Karpas-422 (cell line): Measurements from ENCODE around the gene ILDR1. TPM values are rescaled to one million over a fixed set of nuclear protein-coding genes. Genes with fewer than 3 reads are reported as not detected.
"Not testable (repeated sequence)": the region's sequence is repeated elsewhere in the genome, so short reads cannot be mapped to it uniquely, and the experiment has no call there.

Source experiments
- DNase-seq: peaks from one replicate; pipeline ENCODE4 v3.0.0-alpha.2; 2015
- H2AFZ ChIP-seq: fragments of 200-600 bp; sonication (generic); 2 replicates; pipeline ENCODE4 v1.6.1; 2014; ENCODE audit warnings: antibody characterized with exemption, low read length, mixed read lengths
- H3K27ac ChIP-seq: fragments of 200-600 bp; sonication (generic); 2 replicates; pipeline ENCODE4 v1.5.1; 2014; ENCODE audit warnings: mild to moderate bottlenecking, low read length, moderate library complexity
- H3K27me3 ChIP-seq: fragments of 200-600 bp; sonication (generic); 2 replicates; pipeline ENCODE4 v1.6.1; 2014; ENCODE audit warnings: low read length, mixed read lengths
- H3K36me3 ChIP-seq: fragments of 200-600 bp; sonication (generic); 2 replicates; pipeline ENCODE4 v1.6.1; 2014; ENCODE audit warnings: low read length, mixed read lengths; ENCODE audit not compliant: insufficient read depth
- H3K4me1 ChIP-seq: fragments of 200-600 bp; sonication (generic); 2 replicates; pipeline ENCODE4 v1.6.1; 2014; ENCODE audit warnings: mild to moderate bottlenecking, low read length, mixed read lengths
- H3K4me2 ChIP-seq: fragments of 200-600 bp; sonication (generic); 2 replicates; pipeline ENCODE4 v1.6.1; 2014; ENCODE audit warnings: low read length, low read depth, mild to moderate bottlenecking; ENCODE audit not compliant: poor library complexity, severe bottlenecking
- H3K4me3 ChIP-seq: fragments of 200-600 bp; sonication (generic); 2 replicates; pipeline ENCODE4 v1.5.1; 2014; ENCODE audit warnings: mild to moderate bottlenecking, antibody characterized with exemption, low read length, mixed read lengths
- H3K79me2 ChIP-seq: fragments of 200-600 bp; sonication (generic); 2 replicates; pipeline ENCODE4 v1.6.1; 2014; ENCODE audit warnings: mild to moderate bottlenecking, low read length, mixed read lengths
- H3K9ac ChIP-seq: fragments of 200-600 bp; sonication (generic); 2 replicates; pipeline ENCODE4 v1.6.0; 2014; ENCODE audit warnings: low read length
- H3K9me2 ChIP-seq: fragments of 200-600 bp; sonication (generic), shearing (Covaris generic); replicated peaks from 2 replicates; pipeline ENCODE4 v1.6.0; 2014; ENCODE audit warnings: mild to moderate bottlenecking, low read length, moderate library complexity; ENCODE audit not compliant: insufficient read depth
- H3K9me3 ChIP-seq: fragments of 300-700, 200-600 bp; sonication (generic); 2 replicates; pipeline ENCODE4 v1.6.1; 2014; ENCODE audit warnings: low read length, mixed read lengths
- H4K20me1 ChIP-seq: fragments of 200-600 bp; sonication (generic); 2 replicates; pipeline ENCODE4 v1.6.1; 2014; ENCODE audit warnings: mild to moderate bottlenecking, antibody characterized with exemption, low read length, low read depth; ENCODE audit not compliant: insufficient read depth
- small RNA-seq: library from RNA; depleted of rRNA; stranded (forward); fragments of <200 nt; gene quantifications from one replicate; pipeline ENCODE3, GENCODE V24; 2014
- total RNA-seq: library from RNA; depleted of rRNA; stranded (reverse); fragments of >200 nt; shearing (Covaris generic); gene quantifications from 2 replicates; pipeline ENCODE4 v1.2.3, GENCODE V29; 2014; ENCODE audit warnings: low replicate concordance; rRNA removed

The ILDR1 gene
- total RNA-seq, 1 experiment from 2014 or later, result 0.52 TPM

DNA sequence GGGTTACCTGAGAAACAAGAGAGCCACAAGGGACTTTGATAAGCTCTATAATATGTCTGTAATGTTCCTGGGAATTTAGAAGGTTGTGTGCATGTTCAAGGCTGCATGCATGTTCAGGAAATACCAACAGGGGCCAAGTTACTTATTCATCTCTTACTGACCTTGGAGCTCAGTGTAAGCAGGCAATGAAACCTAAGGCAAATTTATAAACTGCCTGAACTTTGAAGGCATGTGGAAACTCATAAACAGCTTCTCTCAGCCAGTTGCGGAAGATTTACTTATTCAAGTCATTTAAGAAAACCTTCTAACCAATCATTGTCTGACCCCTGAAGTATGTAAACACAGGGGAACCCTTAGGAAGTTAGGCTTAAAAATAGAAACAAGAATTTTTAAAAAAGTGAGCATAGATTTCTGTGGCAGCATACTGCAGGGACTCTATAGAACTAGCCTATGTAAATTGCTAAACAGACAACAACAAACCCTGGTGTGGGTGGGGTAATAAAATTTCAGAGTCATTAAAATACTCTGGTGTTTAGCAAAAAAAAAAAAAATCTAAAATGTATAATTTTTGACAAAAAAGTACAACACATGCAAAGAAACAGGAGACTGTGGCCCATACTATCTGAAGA is 70.6 kb downstream of the ILDR1 start:
- Histone ChIP-seq H4K20me1 (no peaks in the 10 kb centered on the region), H3K9ac (no peak overlapping the region), H3K4me3 (no peak overlapping the region), H3K79me2 (no peaks in the 10 kb centered on the region), H3K4me2 (no peak overlapping the region), H3K27me3 (no peaks in the 10 kb centered on the region), H2AFZ (no peak overlapping the region), H3K4me1 (no peaks in the 10 kb centered on the region), H3K9me2 (no peaks in the 10 kb centered on the region), H3K36me3 (peaks cover 20% of the 10 kb centered on the region; the same call in 1 of the 2 replicates), H3K27ac (no peak overlapping the region), H3K9me3 (no peaks in the 10 kb centered on the region)
- no peak for DNase-seq

DNA sequence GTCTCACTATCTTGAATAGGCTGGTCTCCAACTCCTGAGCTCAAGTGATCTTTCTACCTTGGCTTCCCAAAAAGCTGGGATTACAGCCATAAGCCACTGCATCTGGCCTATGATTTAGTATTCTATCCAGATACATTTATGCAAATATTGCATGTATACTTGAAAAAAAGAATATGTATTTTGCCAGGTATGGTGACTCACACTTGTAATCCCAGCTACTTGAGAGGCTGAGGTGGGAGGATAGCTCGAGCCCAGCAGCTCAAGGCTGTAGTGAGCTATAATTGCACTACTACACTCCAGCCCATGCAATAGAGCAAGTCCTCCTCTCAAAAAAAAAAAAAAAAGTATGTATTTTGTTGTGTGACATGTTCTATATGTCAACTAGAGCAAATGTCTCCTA is 73.4 kb downstream of the ILDR1 start:
- Histone ChIP-seq H3K4me2 (no peak overlapping the region), H3K79me2 (no peaks in the 10 kb centered on the region), H4K20me1 (no peaks in the 10 kb centered on the region), H3K9me2 (no peaks in the 10 kb centered on the region), H3K27ac (no peak overlapping the region), H3K4me3 (no peak overlapping the region), H2AFZ (no peak overlapping the region), H3K27me3 (no peaks in the 10 kb centered on the region), H3K9me3 (no peaks in the 10 kb centered on the region), H3K36me3 (peaks cover 33% of the 10 kb centered on the region), H3K4me1 (no peaks in the 10 kb centered on the region), H3K9ac (no peak overlapping the region)
- DNase-seq, result no peak

DNA sequence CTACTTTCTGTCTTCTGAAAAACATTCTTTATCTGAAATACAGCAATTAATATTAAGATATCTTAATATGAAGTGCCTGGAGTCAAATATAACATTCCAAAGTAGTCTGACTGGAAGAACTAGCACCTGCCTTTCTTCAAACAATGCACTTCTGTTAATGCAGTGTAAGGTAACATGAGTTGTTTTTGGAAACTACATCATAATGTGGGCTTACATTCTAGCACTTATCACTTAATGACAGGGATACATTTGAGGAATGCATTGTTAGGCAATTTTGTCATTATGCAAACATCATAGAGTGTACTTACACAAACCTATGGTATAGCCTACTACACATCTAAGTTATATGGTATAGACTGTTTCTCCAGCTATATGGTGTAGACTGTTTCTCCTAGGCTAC is 78.6 kb downstream of the ILDR1 start:
- Histone ChIP-seq H3K9me2 (no peaks in the 10 kb centered on the region), H2AFZ (no peak overlapping the region), H4K20me1 (no peaks in the 10 kb centered on the region), H3K27me3 (no peaks in the 10 kb centered on the region), H3K9me3 (no peaks in the 10 kb centered on the region), H3K4me1 (no peaks in the 10 kb centered on the region), H3K27ac (no peak overlapping the region), H3K4me3 (no peak overlapping the region), H3K79me2 (no peaks in the 10 kb centered on the region), H3K36me3 (peaks cover 38% of the 10 kb centered on the region), H3K4me2 (no peak overlapping the region), H3K9ac (no peak overlapping the region)
- DNase-seq, result no peak

DNA sequence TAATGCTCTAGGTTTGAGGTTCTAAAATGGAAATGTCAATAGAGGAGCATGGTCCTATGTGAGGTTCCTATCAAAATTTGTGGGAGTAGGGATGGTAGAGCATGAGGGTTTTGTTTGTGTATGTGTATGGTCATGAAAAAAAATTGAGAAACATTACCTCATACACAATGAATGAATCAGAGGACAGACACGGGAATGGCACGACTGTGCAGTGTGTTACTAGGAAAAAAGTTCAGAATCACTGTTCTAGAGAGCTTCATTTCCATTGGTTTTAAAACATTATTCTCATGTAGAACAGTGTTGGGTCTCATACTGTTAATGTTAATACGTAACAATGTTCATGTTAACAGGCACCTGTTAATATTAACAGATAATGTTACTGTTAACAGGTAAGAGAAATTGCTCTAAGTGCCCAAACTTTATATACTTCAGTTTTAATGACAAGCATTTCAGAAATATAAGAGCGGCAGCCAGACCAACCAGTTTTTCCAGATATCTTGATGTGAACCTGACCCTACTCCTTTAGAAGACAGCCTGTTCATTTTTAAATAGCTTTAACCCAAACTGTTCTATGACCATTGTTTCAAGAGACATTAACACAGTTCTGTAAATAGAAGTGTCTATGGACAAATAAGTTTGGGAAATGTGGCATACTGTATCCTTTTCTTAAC is 79.8 kb downstream of the ILDR1 start:
- Histone ChIP-seq H3K27ac (no peak overlapping the region), H3K4me1 (no peaks in the 10 kb centered on the region), H3K9me3 (no peaks in the 10 kb centered on the region), H3K9ac (no peak overlapping the region), H3K9me2 (no peaks in the 10 kb centered on the region), H3K4me2 (no peak overlapping the region), H3K27me3 (no peaks in the 10 kb centered on the region), H2AFZ (no peak overlapping the region), H3K4me3 (no peak overlapping the region), H4K20me1 (no peaks in the 10 kb centered on the region), H3K79me2 (no peaks in the 10 kb centered on the region), H3K36me3 (peaks cover 38% of the 10 kb centered on the region)
- DNase-seq, result no peak

DNA sequence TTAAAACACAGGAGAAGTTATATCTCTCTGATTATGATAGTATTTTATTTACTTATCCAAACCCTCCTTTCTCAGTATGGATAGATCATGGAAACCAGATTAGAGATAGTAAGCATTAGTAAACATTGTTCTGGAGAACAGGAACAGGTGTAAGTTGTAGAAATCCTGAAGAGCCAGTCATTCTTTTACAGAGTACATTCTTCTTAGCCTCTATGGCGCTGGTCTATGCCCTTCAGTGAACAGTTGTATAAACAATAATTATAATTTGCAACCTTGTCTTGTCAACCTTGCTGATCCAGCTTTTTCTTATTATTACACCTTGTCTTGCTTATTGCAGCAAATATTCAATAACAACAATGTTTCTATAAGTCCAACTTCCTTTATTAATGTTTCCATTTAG is 80.5 kb downstream of the ILDR1 start:
- H3K4me3 ChIP-seq, result no peak overlapping the region
- H3K4me1 ChIP-seq, result no peaks in the 10 kb centered on the region
- H3K27ac ChIP-seq, result no peak overlapping the region
- no peaks in the 10 kb centered on the region for H3K27me3 ChIP-seq
- DNase-seq, result no peak
- H3K9me3 ChIP-seq, result no peaks in the 10 kb centered on the region
- H3K36me3 ChIP-seq, result peaks cover 38% of the 10 kb centered on the region
- H3K4me2 ChIP-seq, result no peak overlapping the region
- no peaks in the 10 kb centered on the region for H3K9me2 ChIP-seq
- H2AFZ ChIP-seq, result no peak overlapping the region
- no peak overlapping the region for H3K9ac ChIP-seq
- no peaks in the 10 kb centered on the region for H4K20me1 ChIP-seq
- H3K79me2 ChIP-seq, result no peaks in the 10 kb centered on the region

DNA sequence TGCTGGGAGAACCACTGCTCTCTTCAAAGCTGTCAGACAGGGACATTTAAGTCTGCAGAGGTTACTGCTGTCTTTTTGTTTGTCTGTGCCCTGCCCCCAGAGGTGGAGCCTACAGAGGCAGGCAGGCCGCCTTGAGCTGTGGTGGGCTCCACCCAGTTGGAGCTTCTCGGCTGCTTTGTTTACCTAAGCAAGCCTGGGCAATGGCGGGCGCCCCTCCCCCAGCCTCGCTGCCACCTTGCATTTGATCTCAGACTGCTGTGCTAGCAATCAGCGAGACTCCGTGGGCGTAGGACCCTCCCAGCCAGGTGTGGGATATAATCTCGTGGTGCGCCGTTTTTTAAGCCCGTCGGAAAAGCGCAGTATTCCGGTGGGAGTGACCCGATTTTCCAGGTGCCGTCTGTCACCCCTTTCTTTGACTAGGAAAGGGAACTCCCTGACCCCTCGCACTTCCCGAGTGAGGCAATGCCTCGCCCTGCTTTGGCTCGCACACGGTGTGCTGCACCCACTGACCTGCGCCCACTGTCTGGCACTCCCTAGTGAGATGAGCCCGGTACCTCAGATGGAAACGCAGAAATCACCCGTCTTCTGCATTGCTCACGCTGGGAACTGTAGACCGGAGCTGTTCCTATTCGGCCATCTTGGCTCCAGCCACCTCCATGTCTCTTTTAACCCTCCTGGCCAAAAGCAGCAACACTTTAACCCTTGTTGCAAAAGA is 83.7 kb downstream of the ILDR1 start:
- not testable (repeated sequence) for H3K9ac ChIP-seq, H3K4me3 ChIP-seq, H3K4me1 ChIP-seq, H3K27me3 ChIP-seq, H3K27ac ChIP-seq, DNase-seq, H3K9me3 ChIP-seq, H3K4me2 ChIP-seq, H4K20me1 ChIP-seq, H3K9me2 ChIP-seq, H3K79me2 ChIP-seq, H2AFZ ChIP-seq
- peaks cover 20% of the 10 kb centered on the region for H3K36me3 ChIP-seq

Small RNA genes lying within 50 kb of the gene (small RNA-seq; reads per million reads assigned to genes)
- not detected for gene RF00019

Other genes starting within 250 kb of the ILDR1 start
- gene IQCB1, start 187.2 kb downstream of the ILDR1 start, total RNA-seq, result 56.3 and 62.8 TPM in 2 replicates
- 60.6 and 62.2 TPM in 2 replicates for gene EAF2, start 187.0 kb downstream of the ILDR1 start, total RNA-seq
- gene SLC15A2, start 127.8 kb downstream of the ILDR1 start, total RNA-seq, result 5.6 and 17.3 TPM in 2 replicates
- gene CD86, start 33.1 kb upstream of the ILDR1 start, total RNA-seq, result 8.5 and 24.4 TPM in 2 replicates
- gene CASR, start 161.4 kb upstream of the ILDR1 start, total RNA-seq, result not detected in 2 replicates